Endodermal cell (in vitro differentiated cells): ENCODE data around the gene TAS2R30. TPM values are rescaled to one million over a fixed set of nuclear protein-coding genes. Genes with fewer than 3 reads are reported as not detected.

Source experiments
- DNase-seq: peaks from one replicate; pipeline ENCODE4 v3.0.0-alpha.2; 2017
- H3K27ac ChIP-seq: 2 replicates; pipeline ENCODE4 v1.5.1; 2013; ENCODE audit warnings: mild to moderate bottlenecking, low read depth, low read length, moderate library complexity
- H3K27me3 ChIP-seq: 2 replicates; pipeline ENCODE4 v1.6.1; 2013; ENCODE audit warnings: mild to moderate bottlenecking, low read length, moderate library complexity; ENCODE audit not compliant: insufficient read depth, control insufficient read depth, poor library complexity, severe bottlenecking
- H3K36me3 ChIP-seq: 2 replicates; pipeline ENCODE4 v1.7.0; 2013; ENCODE audit warnings: mild to moderate bottlenecking, low read length, moderate library complexity; ENCODE audit not compliant: control insufficient read depth, insufficient read depth
- H3K4me1 ChIP-seq: one replicate; pipeline ENCODE4 v1.7.0; 2013; ENCODE audit warnings: low read length; ENCODE audit not compliant: control insufficient read depth, insufficient read depth
- H3K4me3 ChIP-seq: 2 replicates; pipeline ENCODE4 v1.5.1; 2013; ENCODE audit warnings: mild to moderate bottlenecking, low read length, moderate library complexity
- H3K9ac ChIP-seq: 2 replicates; pipeline ENCODE4 v1.6.1; 2013; ENCODE audit warnings: mild to moderate bottlenecking, low read length, moderate library complexity; ENCODE audit not compliant: poor library complexity, severe bottlenecking; ENCODE audit errors: extremely low read depth
- H3K9me3 ChIP-seq: 2 replicates; pipeline ENCODE4 v1.6.1; 2013; ENCODE audit warnings: mild to moderate bottlenecking, low read length, moderate library complexity; ENCODE audit not compliant: control insufficient read depth
- H3K27ac Mint-ChIP-seq: 2 replicates; pipeline ENCODE4 v1.8.0; 2020; ENCODE audit warnings: mixed read lengths
- H3K27me3 Mint-ChIP-seq: 2 replicates; pipeline ENCODE4 v1.8.0; 2021; ENCODE audit warnings: mild to moderate bottlenecking, mixed read lengths; ENCODE audit not compliant: insufficient read depth
- H3K36me3 Mint-ChIP-seq: 2 replicates; pipeline ENCODE4 v1.8.0; 2020; ENCODE audit warnings: low read depth, mixed read lengths
- H3K4me1 Mint-ChIP-seq: 2 replicates; pipeline ENCODE4 v1.8.0; 2020; ENCODE audit warnings: mixed read lengths
- H3K4me3 Mint-ChIP-seq: 2 replicates; pipeline ENCODE4 v1.8.0; 2020; ENCODE audit warnings: mild to moderate bottlenecking, moderate library complexity, mixed read lengths
- H3K9me3 Mint-ChIP-seq: 2 replicates; pipeline ENCODE4 v1.8.0; 2020; ENCODE audit warnings: mild to moderate bottlenecking, mixed read lengths
- CTCF ChIP-seq: fragments of 200-600 bp; sonication (generic); conservative IDR thresholded peaks from 2 replicates; pipeline ENCODE4 v1.5.0; 2021; ENCODE audit warnings: antibody characterized with exemption, mild to moderate bottlenecking
- WGBS, 2 experiments: methylation state at CpG; one replicate each; pipeline versions ENCODE4 v1.1.5 to v1.1.7; 2013; ENCODE audit warnings: missing lambda C conversion rate in 2 of 2, mixed read lengths in 1 of 2; ENCODE audit not compliant: insufficient coverage in 1 of 2, insufficient read length in 1 of 2; 5-methylcytosine and 5-hydroxymethylcytosine counted together
- total RNA-seq, 2 donors: library from RNA; stranded (reverse); fragmentation: NEBNext Ultra II Directional in 1 of 2; extraction: Animal tissue kit (Norgen Biotek cat#: 25700) in 1 of 2; gene quantifications; 2 replicates in 1 of 2; 3 replicates in 1 of 2; pipeline ENCODE4 v1.2.1, GENCODE V29; 2021

Gene TAS2R30
- total RNA-seq, 2 donors from 2014 or later, result 1.8 to 9.7 TPM

DNA sequence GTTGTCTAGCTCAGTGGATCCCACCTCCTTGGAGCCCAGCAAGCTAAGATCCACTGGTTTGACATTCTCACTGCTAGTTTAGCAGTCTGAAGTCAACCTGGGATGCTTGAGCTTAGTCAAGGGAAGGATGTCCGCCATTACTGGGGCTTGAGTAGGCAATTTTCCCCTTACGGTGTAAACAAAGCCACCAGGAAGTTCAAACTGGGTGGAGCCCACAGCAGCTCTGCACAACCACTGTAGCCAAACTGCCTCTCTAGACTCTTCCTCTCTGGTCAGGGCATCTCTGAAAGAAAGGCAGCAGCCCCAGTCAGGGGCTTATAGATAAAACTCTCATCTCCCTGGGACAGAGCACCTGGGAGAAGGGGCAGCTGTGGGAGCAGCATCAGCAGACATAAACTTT lies 25.6 kb downstream of the TAS2R30 start:
- H3K9me3 Mint-ChIP-seq, result peaks cover 41% of the 10 kb centered on the region
- H3K4me3 Mint-ChIP-seq, result no peak overlapping the region
- Histone ChIP-seq H3K27me3 (no peaks in the 10 kb centered on the region), H3K36me3 (peaks cover 15% of the 10 kb centered on the region), H3K4me3 (no peak overlapping the region), H3K27ac (no peak overlapping the region), H3K4me1 (no peaks in the 10 kb centered on the region), H3K9me3 (peaks cover 26% of the 10 kb centered on the region), H3K9ac (no peak overlapping the region)
- TF ChIP-seq CTCF, result no peak
- no peak overlapping the region for H3K27ac Mint-ChIP-seq
- H3K4me1 Mint-ChIP-seq, result peaks cover 3% of the 10 kb centered on the region
- 96 to 100% methylated on average over 1 to 2 of the region's 2 CpGs for WGBS, 2 experiments
- H3K27me3 Mint-ChIP-seq, result no peaks in the 10 kb centered on the region
- DNase-seq, result no peak
- H3K36me3 Mint-ChIP-seq, result peaks cover 85% of the 10 kb centered on the region

DNA sequence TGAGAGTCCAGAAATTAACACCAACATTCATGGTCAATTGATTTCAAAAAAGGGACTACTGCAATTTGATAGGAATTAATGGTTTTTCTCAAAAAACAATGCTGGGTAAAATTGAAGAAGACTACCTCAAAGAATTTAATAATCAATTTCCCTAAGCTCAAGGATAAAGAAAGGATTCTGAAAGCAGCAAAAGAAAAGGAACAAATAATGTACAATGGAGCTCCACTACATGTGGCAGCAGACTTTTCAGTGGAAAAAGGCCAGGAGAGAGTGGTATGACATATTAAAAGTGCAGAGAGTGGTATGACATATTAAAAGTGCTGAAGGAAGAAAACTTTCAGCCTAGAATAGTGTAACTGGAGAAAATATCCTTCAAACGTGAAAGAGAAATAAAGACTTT lies 26.7 kb downstream of the TAS2R30 start:
- peaks cover 85% of the 10 kb centered on the region for H3K36me3 Mint-ChIP-seq
- H3K9ac ChIP-seq, result no peak overlapping the region
- H3K4me3 ChIP-seq, result no peak overlapping the region
- H3K4me1 ChIP-seq, result no peaks in the 10 kb centered on the region
- H3K9me3 Mint-ChIP-seq, result peaks cover 40% of the 10 kb centered on the region
- no peaks in the 10 kb centered on the region for H3K27me3 Mint-ChIP-seq
- H3K4me1 Mint-ChIP-seq, result peaks cover 2% of the 10 kb centered on the region
- no peak overlapping the region for H3K27ac ChIP-seq
- H3K36me3 ChIP-seq, result peaks cover 15% of the 10 kb centered on the region
- TF ChIP-seq CTCF, result no peak
- WGBS, 2 experiments, result 94% methylated on average over 1 of the region's 1 CpG; no CpG with 5 or more reads in 1 of the 2 experiments
- H3K27ac Mint-ChIP-seq, result no peak overlapping the region
- no peak overlapping the region for H3K4me3 Mint-ChIP-seq
- no peaks in the 10 kb centered on the region for H3K27me3 ChIP-seq
- peaks cover 23% of the 10 kb centered on the region for H3K9me3 ChIP-seq
- no peak for DNase-seq

GRCh38 chr12:11106288-11106687 lies 28.2 kb downstream of the TAS2R30 start:
- no peaks in the 10 kb centered on the region for H3K4me1 ChIP-seq
- H3K27ac ChIP-seq, result no peak overlapping the region
- Mint-ChIP-seq H3K9me3 (peaks cover 37% of the 10 kb centered on the region), H3K27me3 (no peaks in the 10 kb centered on the region), H3K27ac (no peak overlapping the region), H3K4me3 (no peak overlapping the region), H3K36me3 (peaks cover 85% of the 10 kb centered on the region), H3K4me1 (no peaks in the 10 kb centered on the region)
- no peak for TF ChIP-seq CTCF
- peaks cover 13% of the 10 kb centered on the region for H3K9me3 ChIP-seq
- no CpG with 5 or more reads among the region's 2 CpGs for WGBS, 2 experiments
- H3K9ac ChIP-seq, result no peak overlapping the region
- H3K36me3 ChIP-seq, result peaks cover 15% of the 10 kb centered on the region
- H3K27me3 ChIP-seq, result no peaks in the 10 kb centered on the region
- H3K4me3 ChIP-seq, result no peak overlapping the region
- no peak for DNase-seq
